Mucosa of gallbladder (tissue), 1 donor: Measurements from ENCODE around the gene NTF4. TPM values are rescaled to one million over a fixed set of nuclear protein-coding genes. Genes with fewer than 3 reads are reported as not detected.
"Not testable (repeated sequence)": the region's sequence is repeated elsewhere in the genome, so short reads cannot be mapped to it uniquely, and the experiment has no call there.

ENCODE experiments used
- DNase-seq: peaks from one replicate; pipeline ENCODE4 v3.0.0-alpha.2; 2020; ENCODE audit warnings: low spot score
- total RNA-seq: library from RNA; stranded (reverse); gene quantifications from one replicate; pipeline ENCODE4 v1.2.1, GENCODE V29; 2021
- donor health status: DM: no; HTN: no; CAD: no.

NTF4 gene
- total RNA-seq, 1 donor from 2014 or later, result 0.26 TPM

DNA sequence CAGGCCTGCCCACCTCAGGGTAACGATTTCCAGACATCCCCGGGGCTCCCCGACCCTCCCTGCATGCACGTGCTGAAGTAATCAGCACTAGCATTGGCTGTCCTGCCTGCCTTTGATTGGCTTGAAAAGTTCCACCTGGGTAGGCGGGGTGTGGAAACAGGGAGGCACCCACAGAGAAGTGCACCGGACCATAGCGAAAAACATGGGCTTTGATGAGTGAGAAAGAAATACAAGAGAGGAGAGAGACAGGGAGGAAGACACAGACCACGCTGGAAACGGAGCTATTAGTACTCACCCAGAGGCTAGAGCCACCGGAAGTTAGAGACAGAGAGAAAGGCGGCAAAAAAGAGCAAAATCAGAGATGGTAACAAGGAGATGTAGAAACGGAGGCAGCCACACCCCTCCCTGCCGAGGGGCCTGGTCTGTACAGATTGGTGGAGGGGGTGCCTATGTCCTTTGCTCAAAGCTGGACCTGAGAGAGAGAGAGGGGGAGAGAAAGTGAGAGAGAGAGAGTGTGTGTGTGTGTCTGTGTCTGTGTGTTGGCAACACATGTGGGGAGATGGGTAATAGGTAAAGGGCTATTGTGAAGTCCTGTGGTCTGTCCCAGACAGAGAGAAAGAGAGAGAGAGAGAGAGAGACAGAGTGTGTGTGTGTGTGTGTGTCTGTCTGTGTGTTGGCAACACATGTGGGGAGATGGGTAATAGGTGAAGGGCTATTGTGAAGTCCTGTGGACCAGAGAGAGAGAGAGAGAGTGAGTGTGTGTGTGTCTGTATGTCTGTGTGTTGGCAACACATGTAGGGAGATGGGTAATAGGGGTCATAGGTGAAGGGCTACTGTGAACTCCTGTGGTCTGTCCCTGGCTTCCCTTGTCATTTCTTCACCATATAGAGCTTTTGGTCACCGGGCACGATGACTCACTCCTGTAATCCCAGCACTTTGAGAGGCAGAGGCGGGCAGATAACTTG is 43.4 kb downstream of the NTF4 start:
- no peak for DNase-seq

DNA sequence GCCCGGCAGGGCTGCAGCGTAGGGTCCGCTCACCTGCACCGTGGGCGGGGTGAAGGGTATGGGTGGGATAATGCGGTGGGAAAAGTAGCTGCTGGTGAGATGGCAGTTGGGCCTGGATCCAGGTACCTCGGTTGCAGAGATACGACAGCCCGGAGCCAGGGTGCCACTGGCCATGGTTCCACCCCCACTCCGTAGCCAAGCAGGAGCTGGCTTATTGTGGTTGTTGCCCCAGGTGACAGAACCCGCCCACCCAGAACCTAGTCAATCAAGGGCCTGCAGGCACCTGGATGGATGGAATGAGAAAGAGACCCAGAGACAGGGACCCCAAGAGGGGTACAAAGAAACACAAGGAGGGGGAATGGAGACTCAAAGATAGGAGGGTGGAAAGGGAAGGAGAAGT is 44.3 kb downstream of the NTF4 start:
- DNase-seq, result no peak

DNA sequence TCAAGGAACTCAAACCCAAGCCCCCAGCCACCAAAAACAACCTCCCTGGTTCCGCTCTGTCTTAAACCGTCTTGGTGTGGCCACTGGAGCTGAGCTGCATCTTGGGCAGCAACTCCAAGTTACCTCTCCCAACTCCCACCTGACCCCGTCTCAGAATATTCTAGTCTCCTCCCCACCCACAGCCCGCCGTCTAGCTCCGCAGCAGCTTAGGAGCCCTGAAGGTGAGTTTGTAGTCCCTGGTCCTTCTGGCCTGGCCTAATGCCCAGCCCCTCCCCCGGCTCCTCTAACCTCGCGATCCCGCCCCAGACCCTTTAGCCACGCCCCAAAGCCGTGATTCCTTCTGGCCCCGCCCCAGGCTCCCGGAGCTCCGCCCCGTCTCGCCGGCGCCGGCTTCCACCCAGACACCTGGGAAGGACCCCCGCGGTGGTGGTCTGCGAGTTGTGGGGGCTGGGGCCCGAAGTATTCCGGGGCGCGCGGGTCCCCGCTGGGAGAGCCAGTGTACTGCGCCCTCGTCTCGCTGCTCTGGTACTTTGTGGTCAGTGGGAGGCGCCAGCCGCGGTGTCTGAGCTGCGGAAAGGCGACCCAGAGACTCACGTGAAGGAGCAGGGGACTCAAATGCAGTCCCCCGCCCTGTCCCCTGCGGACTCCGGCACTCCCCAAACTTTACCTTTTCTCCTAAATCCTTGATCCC is 45.2 kb downstream of the NTF4 start:
- peak; percentile 73 for DNase-seq

DNA sequence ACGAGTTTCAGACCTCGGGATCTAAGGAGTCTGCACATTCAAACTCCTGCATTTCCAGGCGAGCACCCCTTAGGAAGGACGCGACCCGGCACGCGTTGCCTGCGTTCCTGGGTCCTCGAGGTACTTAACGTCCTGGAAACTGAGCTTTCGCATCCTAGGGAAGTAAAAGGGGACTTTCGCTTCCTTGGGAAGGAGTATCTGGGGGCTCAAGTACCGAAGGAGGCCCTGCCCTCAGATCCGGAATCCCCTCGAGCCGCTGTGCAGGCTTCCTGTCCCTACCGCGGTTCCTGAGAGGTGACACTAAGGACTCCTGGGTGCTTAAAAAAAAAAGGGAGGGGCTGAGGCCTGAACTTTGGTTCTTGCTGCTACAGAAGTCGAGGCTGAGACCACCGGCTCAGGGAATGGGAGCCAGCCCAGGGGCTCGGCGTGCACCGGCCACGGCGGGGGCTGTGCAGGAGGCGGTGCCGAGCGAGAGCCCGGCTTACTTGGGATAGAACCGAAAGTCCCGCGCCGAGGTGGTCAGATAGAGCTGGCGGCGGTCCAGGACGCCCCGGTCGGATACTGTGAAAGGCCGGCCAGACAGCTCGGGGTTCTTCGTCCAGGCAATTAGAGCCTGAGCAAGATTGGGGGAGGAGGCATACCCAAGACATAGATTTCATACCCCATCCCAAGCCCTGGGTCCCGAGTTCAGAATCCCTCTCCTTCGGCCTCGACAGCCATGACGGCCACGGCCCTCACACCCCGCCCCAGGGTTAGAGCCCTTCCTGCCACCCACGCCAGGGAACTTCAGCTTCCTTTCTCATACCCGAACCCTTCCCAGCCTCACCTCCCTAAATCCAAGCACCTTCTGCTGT is 46.0 kb downstream of the NTF4 start:
- DNase-seq, result not testable (repeated sequence)

DNA sequence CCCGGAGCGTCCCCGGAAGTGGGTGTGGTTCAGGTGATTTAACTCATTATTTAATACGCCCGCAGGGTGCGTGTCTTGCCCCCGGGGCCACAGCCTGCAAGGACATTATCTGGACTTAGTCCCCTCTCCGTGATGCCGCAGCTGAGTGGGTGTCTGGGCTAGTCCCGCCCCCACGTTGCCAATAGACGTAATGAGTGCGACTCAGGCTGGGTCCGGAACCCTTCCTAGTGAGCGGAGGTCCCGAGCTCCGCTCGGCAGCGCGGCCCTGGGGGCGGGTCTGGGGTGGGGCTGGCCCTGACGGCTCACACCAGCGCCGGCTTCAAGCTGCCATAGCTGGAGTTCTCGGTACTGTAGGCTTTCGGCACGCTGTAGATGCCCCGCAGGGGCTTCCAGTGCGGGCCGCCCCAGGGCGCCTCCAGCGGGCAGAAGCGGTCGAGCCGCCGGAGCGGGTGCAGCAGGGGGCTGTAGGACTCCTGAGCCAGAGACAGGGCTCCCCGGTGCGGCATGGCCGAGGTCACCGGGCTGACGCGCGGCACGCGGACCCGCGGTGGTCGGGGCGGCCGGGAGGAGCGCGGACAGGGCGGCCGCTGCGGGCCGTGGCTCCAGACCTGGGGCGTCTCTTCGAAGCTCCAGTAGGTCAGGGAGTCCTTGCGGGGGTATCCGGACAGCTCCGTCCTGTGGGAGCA is 46.8 kb downstream of the NTF4 start:
- no peak for DNase-seq

DNA sequence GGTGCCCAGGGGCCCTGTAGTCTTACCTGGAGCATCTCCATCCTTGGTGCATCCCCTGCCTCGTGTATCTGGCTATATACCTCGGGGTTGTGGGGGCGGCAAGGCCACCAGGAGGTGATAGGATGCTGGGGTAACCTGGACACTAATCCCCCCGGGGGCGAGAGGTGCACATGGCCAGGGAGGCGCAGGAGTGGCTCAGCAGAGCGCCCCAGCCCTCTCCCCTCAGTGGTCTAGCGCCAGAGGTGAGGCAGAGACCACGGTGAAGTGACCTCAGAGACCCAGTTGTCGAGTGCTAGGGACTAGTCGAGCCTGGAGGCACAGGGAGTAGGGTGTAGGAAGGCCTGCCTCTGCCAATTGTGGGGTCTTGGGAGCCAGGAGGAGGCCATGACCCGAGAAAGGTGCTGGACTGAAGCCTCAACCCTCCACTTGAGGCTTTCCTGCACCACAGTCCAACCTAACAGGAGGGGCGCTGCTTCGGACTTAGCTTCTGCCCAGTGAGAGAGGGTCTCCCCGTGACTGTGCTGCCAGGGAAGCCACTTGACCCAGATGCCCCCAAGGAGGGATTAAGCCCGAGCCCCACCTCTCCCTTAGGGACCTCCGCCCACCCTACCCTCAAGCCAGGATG is 47.5 kb downstream of the NTF4 start, which contains the start of gene LHB:
Gene LHB, minus strand, starts transcription at position 51 of the 625 bp plus-strand sequence. Its CDS starts 10 bp downstream, at position 41.
- DNase-seq, result no peak

DNA sequence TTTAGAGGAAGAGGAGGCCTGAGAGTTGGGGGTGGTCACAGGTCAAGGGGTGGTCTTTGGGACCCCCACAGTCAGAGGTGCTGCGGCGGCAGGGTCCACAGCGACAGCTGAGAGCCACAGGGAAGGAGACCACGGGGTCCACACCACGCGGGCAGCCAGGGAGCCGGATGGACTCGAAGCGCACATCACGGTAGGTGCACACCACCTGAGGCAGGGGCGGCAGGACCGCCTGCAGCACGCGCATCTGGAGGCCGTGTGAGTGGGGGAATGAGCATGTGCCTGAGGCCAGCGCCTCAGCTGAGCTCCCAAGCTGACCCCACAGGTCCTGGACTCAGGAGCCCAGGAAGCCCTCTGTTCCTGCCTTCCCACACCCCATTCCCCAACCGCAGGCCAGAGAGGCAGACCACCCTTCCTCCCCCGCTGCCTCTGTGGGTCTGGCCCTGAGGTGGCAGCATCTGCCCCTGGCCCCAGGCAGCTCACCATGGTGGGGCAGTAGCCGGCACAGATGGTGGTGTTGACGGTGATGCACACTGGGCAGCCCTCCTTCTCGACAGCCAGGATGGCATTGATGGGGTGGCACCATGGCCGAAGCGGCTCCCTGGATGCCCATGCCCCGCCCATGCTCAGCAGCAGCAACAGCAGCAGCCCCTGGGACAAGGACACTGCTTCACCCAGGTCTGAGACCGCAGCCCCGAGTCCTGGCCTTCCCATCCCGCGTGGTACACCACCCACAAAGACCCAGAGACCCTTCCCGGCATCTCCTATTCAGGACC is 48.4 kb downstream of the NTF4 start:
- no peak for DNase-seq

DNA sequence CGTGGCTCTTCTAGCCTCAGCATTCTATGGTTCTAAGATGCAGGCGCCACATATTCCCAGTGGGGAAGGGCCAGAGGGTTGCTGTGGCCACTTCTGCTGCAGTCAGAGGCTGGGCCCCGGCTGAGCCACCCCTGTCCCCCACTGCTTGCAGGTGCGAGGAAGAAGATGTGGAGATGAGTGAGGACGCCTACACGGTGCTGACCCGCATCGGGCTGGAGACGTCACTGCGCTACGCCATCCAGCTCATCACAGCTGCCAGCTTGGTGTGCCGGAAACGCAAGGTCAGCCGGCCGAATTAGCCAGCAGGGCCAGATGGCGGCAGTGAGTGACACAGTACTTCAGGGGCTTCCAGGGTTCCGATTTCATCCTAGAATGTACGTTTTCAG is 49.8 kb downstream of the NTF4 start:
- no peak for DNase-seq

DNA sequence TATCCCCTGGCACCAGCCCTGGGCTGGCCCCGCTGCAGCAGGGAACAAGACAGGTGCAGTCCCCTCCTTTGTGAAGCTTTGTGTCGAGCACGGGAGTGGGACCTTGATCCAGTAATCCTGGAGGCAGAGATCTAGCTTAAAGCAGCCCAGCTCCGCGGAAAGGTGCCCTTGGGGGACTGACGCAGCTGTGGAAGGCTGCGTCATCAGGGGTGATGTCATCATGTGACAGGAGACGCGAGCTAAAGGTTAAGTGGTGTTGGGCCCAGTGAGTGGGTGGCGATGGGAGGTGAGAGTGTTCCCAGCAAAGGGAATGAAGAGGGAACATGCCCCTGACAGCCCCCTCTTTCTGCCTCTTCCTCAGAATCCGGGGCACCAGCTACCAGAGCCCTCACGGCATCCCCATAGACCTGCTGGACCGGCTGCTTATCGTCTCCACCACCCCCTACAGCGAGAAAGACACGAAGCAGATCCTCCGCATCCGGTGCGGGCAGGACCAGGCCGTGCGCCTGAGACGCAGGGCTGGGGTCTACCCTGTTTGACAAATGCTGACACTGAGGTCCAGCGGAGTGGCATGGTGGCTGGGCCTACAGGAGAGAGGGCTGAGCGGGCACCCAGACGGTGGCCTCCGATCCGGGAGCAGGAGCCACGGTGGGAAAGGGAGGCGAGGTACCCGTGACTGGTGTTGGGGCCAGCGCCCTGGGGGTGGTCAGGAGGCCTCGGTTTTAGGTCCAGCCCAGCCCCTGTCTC is 50.3 kb downstream of the NTF4 start:
- no peak for DNase-seq

DNA sequence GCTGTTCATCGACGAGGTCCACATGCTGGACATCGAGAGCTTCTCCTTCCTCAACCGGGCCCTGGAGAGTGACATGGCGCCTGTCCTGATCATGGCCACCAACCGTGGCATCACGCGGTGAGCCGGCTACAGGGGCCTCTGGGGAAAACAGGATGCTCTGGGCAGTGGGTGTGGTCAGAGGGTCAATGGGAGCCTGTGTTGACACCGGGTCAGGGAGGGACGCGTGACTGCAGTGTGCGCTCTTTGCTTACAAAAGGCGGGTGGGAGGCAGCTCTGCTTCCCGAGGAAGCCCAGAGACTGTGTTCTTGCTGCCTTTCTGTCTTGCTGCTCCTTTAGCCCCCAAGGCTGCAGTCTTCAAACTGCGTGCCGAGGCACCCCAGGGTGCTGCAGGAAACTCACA is 53.4 kb downstream of the NTF4 start:
- no peak for DNase-seq

Other genes with a start within 250 kb of the NTF4 start
- 10.6 TPM for gene HSD17B14, start 228.3 kb downstream of the NTF4 start, total RNA-seq
- 18.9 TPM for gene PLEKHA4, start 196.2 kb downstream of the NTF4 start, total RNA-seq
- gene PPP1R15A, start 192.4 kb downstream of the NTF4 start, total RNA-seq, result 42.7 TPM
- gene TULP2, start 166.1 kb downstream of the NTF4 start, total RNA-seq, result 0.75 TPM
- gene NUCB1, start 164.5 kb downstream of the NTF4 start, total RNA-seq, result 292 TPM
- 1.9 TPM for gene DHDH, start 131.1 kb downstream of the NTF4 start, total RNA-seq
- 110 TPM for gene BAX, start 109.9 kb downstream of the NTF4 start, total RNA-seq
- gene FTL, start 99.5 kb downstream of the NTF4 start, total RNA-seq, result 4,398 TPM
- 41.3 TPM for gene GYS1, start 71.5 kb downstream of the NTF4 start, total RNA-seq
- gene RUVBL2, start 70.9 kb downstream of the NTF4 start, total RNA-seq, result 60.3 TPM
- not detected for gene LHB, start 47.7 kb downstream of the NTF4 start, total RNA-seq
- not detected for gene CGB3, start 40.5 kb downstream of the NTF4 start, total RNA-seq
- gene CGB2, start 32.9 kb downstream of the NTF4 start, total RNA-seq, result not detected
- gene CGB1, start 27.9 kb downstream of the NTF4 start, total RNA-seq, result not detected
- gene CGB5, start 21.0 kb downstream of the NTF4 start, total RNA-seq, result not detected
- not detected for gene CGB8, start 15.7 kb downstream of the NTF4 start, total RNA-seq
- 0.14 TPM for gene CGB7, start 7.1 kb downstream of the NTF4 start, total RNA-seq
- not detected for gene KCNA7, start 7.9 kb upstream of the NTF4 start, total RNA-seq
- gene SNRNP70, start 20.6 kb upstream of the NTF4 start, total RNA-seq, result 300 TPM
- gene LIN7B, start 49.6 kb upstream of the NTF4 start, total RNA-seq, result 6.8 TPM
- 2.7 TPM for gene C19orf73, start 54.3 kb upstream of the NTF4 start, total RNA-seq
- gene PPFIA3, start 54.7 kb upstream of the NTF4 start, total RNA-seq, result 9.7 TPM
- 2.1 TPM for gene HRC, start 90.6 kb upstream of the NTF4 start, total RNA-seq
- gene TRPM4, start 93.0 kb upstream of the NTF4 start, total RNA-seq, result 145 TPM